PC-9 (cell line): ENCODE data around the gene GNA12. TPM values are rescaled to one million over a fixed set of nuclear protein-coding genes. Genes with fewer than 3 reads are reported as not detected.

Experiments
- BruUV-seq: library from RNA; stranded (reverse); fragments of 400-500 nt; replicated peaks from 2 replicates; lab custom pipeline; 2021; lab: Mats Ljungman, UMichigan
- CTCF ChIA-PET: fragments of 300-600 bp; sonication (Branson Sonifier 250); formaldehyde crosslinking; loops from one replicate; lab custom pipeline; 2022; ENCODE audit warnings: antibody characterized with exemption; lab: Charles Lee
- POLR2A ChIA-PET: fragments of 300-600 bp; sonication (Branson Sonifier 250); formaldehyde crosslinking; loops from one replicate; lab custom pipeline; 2022; ENCODE audit warnings: antibody characterized with exemption; ENCODE audit not compliant: unreplicated experiment; lab: Charles Lee
- DNase-seq, 2 experiments: peaks; one replicate each; pipeline versions ENCODE4 v3.0.0 to v3.0.0-alpha.2; 2015 to 2022; ENCODE audit warnings: mixed read lengths in 1 of 2
- H2AFZ ChIP-seq: fragments of 200-600 bp; sonication (generic); 2 replicates; pipeline ENCODE4 v1.8.1; 2017; ENCODE audit warnings: antibody characterized with exemption
- H3F3A ChIP-seq: fragments of 200-600 bp; sonication (generic); 2 replicates; pipeline ENCODE4 v1.8.1; 2017; ENCODE audit warnings: antibody characterized with exemption, mild to moderate bottlenecking, low read depth; ENCODE audit not compliant: insufficient read depth
- H3K27ac ChIP-seq: fragments of 200-600 bp; sonication (generic); 2 replicates; pipeline ENCODE4 v1.6.1; 2016; ENCODE audit warnings: mixed run types
- H3K27me3 ChIP-seq: fragments of 200-600 bp; sonication (generic); 2 replicates; pipeline ENCODE4 v1.6.1; 2016; ENCODE audit warnings: low read depth, mixed run types; ENCODE audit not compliant: insufficient read depth
- H3K36me3 ChIP-seq: fragments of 200-600 bp; sonication (generic); 2 replicates; pipeline ENCODE4 v1.6.1; 2016; ENCODE audit warnings: low read depth, mixed run types
- H3K4me1 ChIP-seq: fragments of 200-600 bp; sonication (generic); replicated peaks from 2 replicates; pipeline ENCODE4 v1.6.1; 2016; ENCODE audit warnings: mixed run types; ENCODE audit not compliant: insufficient read depth
- H3K4me2 ChIP-seq: fragments of 200-600 bp; sonication (generic); 2 replicates; pipeline ENCODE4 v1.6.1; 2017; ENCODE audit warnings: mixed run types
- H3K4me3 ChIP-seq: fragments of 200-600 bp; sonication (generic); 2 replicates; pipeline ENCODE4 v1.6.1; 2016; ENCODE audit warnings: mixed run types
- H3K79me2 ChIP-seq: fragments of 200-600 bp; sonication (generic); 2 replicates; pipeline ENCODE4 v1.6.1; 2017; ENCODE audit warnings: low read depth, mixed run types
- H3K9me2 ChIP-seq: fragments of 200-600 bp; sonication (generic); 2 replicates; pipeline ENCODE4 v1.8.1; 2017; ENCODE audit warnings: mild to moderate bottlenecking; ENCODE audit not compliant: insufficient read depth
- H3K9me3 ChIP-seq: fragments of 200-600 bp; sonication (generic); 2 replicates; pipeline ENCODE4 v1.8.1; 2016; ENCODE audit warnings: low read depth; ENCODE audit not compliant: insufficient read depth
- H4K20me1 ChIP-seq: fragments of 200-600 bp; sonication (generic); 2 replicates; pipeline ENCODE4 v1.8.1; 2017; ENCODE audit not compliant: insufficient read depth
- EZH2 ChIP-seq: fragments of 200-600 bp; sonication (generic); IDR thresholded peaks from 2 replicates; pipeline ENCODE4 v1.8.0; 2017; ENCODE audit warnings: antibody characterized with exemption, low read depth
- intact Hi-C: fragments of 100-400 bp; cut with micrococcal nuclease; formaldehyde crosslinking; loops from one replicate; pipeline ENCODE4 v1.10.0; 2022; ENCODE audit not compliant: unreplicated experiment
- total RNA-seq: library from RNA; stranded (reverse); gene quantifications from 2 replicates; pipeline ENCODE4 v1.2.3, GENCODE V29; 2021
- TF ChIP-seq, protein P1 (sequence below): fragments of 200-600 bp; sonication (generic); conservative IDR thresholded peaks from 2 replicates; pipeline ENCODE4 v1.6.1; 2017; ENCODE audit warnings: mixed run types, antibody characterized with exemption, mild to moderate bottlenecking, moderate library complexity

The GNA12 gene
- total RNA-seq, 1 experiment from 2014 or later = 51.7 TPM

DNA sequence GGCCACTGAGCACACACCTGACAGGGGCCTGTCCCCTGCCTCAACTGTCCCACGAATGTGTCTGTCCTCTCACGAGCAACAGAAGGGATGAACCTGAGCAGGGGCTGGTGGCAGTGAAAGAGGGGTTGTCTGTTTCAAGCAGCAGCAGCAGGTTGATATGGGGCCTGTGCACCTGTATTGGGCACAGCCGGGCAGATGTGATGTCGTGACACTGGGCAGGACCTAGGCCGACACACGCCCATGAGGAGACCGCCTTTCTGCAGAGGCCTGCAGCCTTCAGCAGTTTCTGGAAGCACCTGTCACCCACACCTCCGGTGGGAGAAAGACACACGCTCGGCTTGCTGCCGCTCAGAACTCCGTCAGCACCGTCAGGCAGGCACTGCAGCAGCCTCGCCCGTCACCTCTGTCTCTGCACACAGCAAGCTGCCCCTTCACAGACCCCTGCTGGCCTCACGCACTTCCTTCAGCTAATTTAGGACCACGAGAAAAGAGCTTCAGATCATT lies 107.6 kb downstream of the GNA12 start:
- BruUV-seq = no TSS peak
- CTCF ChIA-PET = interaction anchor here (0.7 kb wide), 1 partner anchor 28 kb away, joined by 7 read pairs; no protein-coding TSS in a partner anchor

DNA sequence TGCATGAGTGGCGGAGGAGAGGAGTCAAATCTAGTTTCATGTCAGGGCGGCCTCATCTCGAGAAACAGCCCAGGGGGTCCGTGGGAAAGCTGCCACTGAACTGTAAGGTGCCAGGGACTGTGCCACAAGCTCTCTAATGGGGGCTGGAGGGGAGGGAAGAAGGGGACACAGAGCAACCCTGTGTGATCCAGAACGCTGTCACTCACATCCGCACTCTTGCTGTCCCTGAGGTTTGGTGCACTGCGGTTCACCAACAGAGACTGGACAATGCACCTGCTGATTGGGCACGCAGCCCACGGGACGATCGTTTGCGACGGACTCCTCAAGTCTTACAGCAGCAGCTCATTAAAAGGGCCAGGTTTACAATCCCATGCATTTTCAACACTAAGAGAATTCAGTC lies 108.4 kb downstream of the GNA12 start:
- Histone ChIP-seq H3K4me1 (peaks cover 19% of the 10 kb centered on the region), H3K27ac (no peak overlapping the region), H3K9me3 (peaks cover 7% of the 10 kb centered on the region; the same call in 1 of the 2 replicates), H3F3A (peaks cover 30% of the 10 kb centered on the region), H2AFZ (no peak overlapping the region), H3K27me3 (no peaks in the 10 kb centered on the region), H3K4me2 (no peak overlapping the region), H3K9me2 (no peaks in the 10 kb centered on the region), H3K36me3 (peaks cover 22% of the 10 kb centered on the region), H3K79me2 (peaks cover 72% of the 10 kb centered on the region), H4K20me1 (0 out of 2 replicates have a peak, but pooled peaks cover 5% of the 10 kb centered on the region), H3K4me3 (no peak overlapping the region)
- TF ChIP-seq, protein P1, sequence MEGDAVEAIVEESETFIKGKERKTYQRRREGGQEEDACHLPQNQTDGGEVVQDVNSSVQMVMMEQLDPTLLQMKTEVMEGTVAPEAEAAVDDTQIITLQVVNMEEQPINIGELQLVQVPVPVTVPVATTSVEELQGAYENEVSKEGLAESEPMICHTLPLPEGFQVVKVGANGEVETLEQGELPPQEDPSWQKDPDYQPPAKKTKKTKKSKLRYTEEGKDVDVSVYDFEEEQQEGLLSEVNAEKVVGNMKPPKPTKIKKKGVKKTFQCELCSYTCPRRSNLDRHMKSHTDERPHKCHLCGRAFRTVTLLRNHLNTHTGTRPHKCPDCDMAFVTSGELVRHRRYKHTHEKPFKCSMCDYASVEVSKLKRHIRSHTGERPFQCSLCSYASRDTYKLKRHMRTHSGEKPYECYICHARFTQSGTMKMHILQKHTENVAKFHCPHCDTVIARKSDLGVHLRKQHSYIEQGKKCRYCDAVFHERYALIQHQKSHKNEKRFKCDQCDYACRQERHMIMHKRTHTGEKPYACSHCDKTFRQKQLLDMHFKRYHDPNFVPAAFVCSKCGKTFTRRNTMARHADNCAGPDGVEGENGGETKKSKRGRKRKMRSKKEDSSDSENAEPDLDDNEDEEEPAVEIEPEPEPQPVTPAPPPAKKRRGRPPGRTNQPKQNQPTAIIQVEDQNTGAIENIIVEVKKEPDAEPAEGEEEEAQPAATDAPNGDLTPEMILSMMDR = no peak
- TF ChIP-seq EZH2 = no peak
- DNase-seq = no peak
- intact Hi-C loops = no loop called here
- BruUV-seq = no TSS peak
- POLR2A ChIA-PET = no interaction called here
- CTCF ChIA-PET = no interaction called here

More for the DNA sequence above, 107.6 kb downstream of the GNA12 start:
- no peak for DNase-seq
- TF ChIP-seq, protein P1 = no peak
- TF ChIP-seq EZH2 = no peak
- H3K79me2 ChIP-seq = peaks cover 71% of the 10 kb centered on the region
- no peak overlapping the region for H3K4me3 ChIP-seq
- intact Hi-C loops = no loop called here
- no peak overlapping the region for H3K4me2 ChIP-seq
- peaks cover 7% of the 10 kb centered on the region; the same call in 1 of the 2 replicates for H3K9me3 ChIP-seq
- peaks cover 19% of the 10 kb centered on the region for H3K4me1 ChIP-seq
- peaks cover 30% of the 10 kb centered on the region for H3F3A ChIP-seq
- no peak overlapping the region for H3K27ac ChIP-seq
- H3K9me2 ChIP-seq = no peaks in the 10 kb centered on the region
- peaks cover 20% of the 10 kb centered on the region; the same call in 1 of the 2 replicates for H3K36me3 ChIP-seq
- POLR2A ChIA-PET = interaction anchor here (0.6 kb wide), 1 partner anchor 399 kb away, joined by 6 read pairs; no protein-coding TSS in a partner anchor
- no peak overlapping the region for H2AFZ ChIP-seq
- H4K20me1 ChIP-seq = 0 out of 2 replicates have a peak, but pooled peaks cover 5% of the 10 kb centered on the region
- no peaks in the 10 kb centered on the region for H3K27me3 ChIP-seq

DNA sequence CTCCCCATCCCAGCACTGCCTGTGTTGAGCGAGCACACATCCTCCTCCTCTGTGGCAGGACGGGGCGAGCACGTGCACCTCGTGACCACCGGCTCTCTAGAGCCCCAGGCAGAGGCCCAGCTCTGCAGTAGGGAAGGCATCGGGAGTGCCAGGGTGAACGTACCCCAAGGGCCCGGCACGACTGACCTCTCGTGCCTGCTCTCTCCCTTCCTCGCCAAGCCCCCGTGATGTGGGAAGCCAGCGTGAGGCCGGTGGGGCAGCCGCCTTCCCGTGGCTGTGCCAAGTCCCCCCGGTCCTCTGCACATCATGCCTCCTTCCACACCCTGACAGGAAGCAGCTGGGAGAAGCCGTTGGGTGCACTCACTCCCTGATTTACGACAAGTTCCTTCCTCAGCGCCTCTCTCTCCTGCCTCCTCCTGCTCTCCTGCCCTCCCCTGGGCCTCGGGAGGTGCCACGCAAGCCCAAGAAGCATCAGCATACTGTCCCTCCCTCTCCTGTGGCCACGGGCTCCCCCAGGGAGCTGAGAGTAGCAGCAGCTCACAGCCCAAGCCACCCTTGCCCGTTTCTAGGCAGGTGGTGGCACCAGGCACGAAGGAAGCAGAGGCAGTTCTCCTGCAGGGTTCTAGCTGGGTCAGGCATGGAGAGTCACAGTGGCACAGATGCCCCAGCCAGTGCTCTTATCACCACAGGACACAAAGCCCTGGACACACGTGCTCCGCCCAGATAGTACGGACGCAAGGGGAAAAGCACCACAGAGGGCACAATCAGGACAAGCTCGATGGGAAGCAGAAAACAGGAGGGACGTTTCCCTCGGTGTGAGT lies 109.1 kb downstream of the GNA12 start:
- Histone ChIP-seq H3K27me3 (no peaks in the 10 kb centered on the region), H4K20me1 (0 out of 2 replicates have a peak, but pooled peaks cover 5% of the 10 kb centered on the region), H2AFZ (no peak overlapping the region), H3K4me2 (no peak overlapping the region), H3K27ac (no peak overlapping the region), H3K4me3 (no peak overlapping the region), H3K9me3 (peaks cover 7% of the 10 kb centered on the region; the same call in 1 of the 2 replicates), H3K9me2 (no peaks in the 10 kb centered on the region), H3F3A (peaks cover 30% of the 10 kb centered on the region), H3K4me1 (peaks cover 19% of the 10 kb centered on the region), H3K79me2 (peaks cover 72% of the 10 kb centered on the region), H3K36me3 (peaks cover 20% of the 10 kb centered on the region)
- intact Hi-C loops = loop anchor here (5.0 kb wide), 1 partner anchor 127 kb away; no protein-coding TSS in a partner anchor
- CTCF ChIA-PET = no interaction called here
- TF ChIP-seq, protein P1 = no peak
- TF ChIP-seq EZH2 = no peak
- POLR2A ChIA-PET = no interaction called here
- no TSS peak for BruUV-seq
- no peak for DNase-seq
